ENCODE data around the gene RND2.

RND2 gene

GRCh38 chr17:43019418-43019817 lies 5.6 kb upstream of the RND2 start:
- no CpG with 5 or more reads among the region's 7 CpGs for WGBS (ENCODE audit: extremely low coverage, insufficient coverage, insufficient read length)
- no peak for DNase-seq
- no peak overlapping the region for H3K18ac ChIP-seq (ENCODE audit: low read length)
- no peak overlapping the region for H2AFZ ChIP-seq (ENCODE audit: insufficient read depth, low read length, poor library complexity)
- H3K4me3 ChIP-seq (ENCODE audit: low read depth, low read length): no peak overlapping the region
- peaks cover 11% of the 10 kb centered on the region for H3K79me2 ChIP-seq (ENCODE audit: control insufficient read depth, insufficient read depth, low read length, poor library complexity)
- H3K23ac ChIP-seq (ENCODE audit: low read length): no peak overlapping the region
- peaks cover 34 to 42% of the 10 kb centered on the region in 2 experiments for H3K36me3 ChIP-seq (ENCODE audit: control insufficient read depth in 1 of 2, insufficient read depth in 2 of 2, low read length in 2 of 2)
- H3K14ac ChIP-seq (ENCODE audit: low read length): no peak overlapping the region
- no peak overlapping the region for H3K27ac ChIP-seq (ENCODE audit: low read depth, low read length)
- peak overlapping the region; percentile 3 for H4K8ac ChIP-seq (ENCODE audit: low read depth, low read length)
- no peak overlapping the region for H2BK12ac ChIP-seq (ENCODE audit: low read length)
- no peak overlapping the region for H2BK5ac ChIP-seq (ENCODE audit: low read depth, low read length, poor library complexity)
- H3K4ac ChIP-seq (ENCODE audit: low read depth, low read length): peak overlapping the region; percentile 24
- no peak overlapping the region for H4K12ac ChIP-seq (ENCODE audit: low read depth, low read length)
- H3K79me1 ChIP-seq (ENCODE audit: low read length): peaks cover 14% of the 10 kb centered on the region
- H3K9me3 ChIP-seq (ENCODE audit: insufficient read depth, low read depth, low read length): peaks cover 2% of the 10 kb centered on the region
- peaks cover 14 to 20% of the 10 kb centered on the region in 2 experiments for H3K4me1 ChIP-seq (ENCODE audit: control insufficient read depth in 1 of 2, insufficient read depth in 2 of 2, low read length in 2 of 2)
- H2AK5ac ChIP-seq (ENCODE audit: low read length): no peak overlapping the region
- H3K4me2 ChIP-seq (ENCODE audit: low read length): peak overlapping the region; percentile 11
- H3K9ac ChIP-seq (ENCODE audit: low read length): no peak overlapping the region
- H2BK120ac ChIP-seq (ENCODE audit: insufficient read depth, low read length, poor library complexity): no peak overlapping the region
- no peak overlapping the region for H4K91ac ChIP-seq (ENCODE audit: low read depth, low read length)
- H3K27me3 ChIP-seq (ENCODE audit: insufficient read depth, low read length): no peaks in the 10 kb centered on the region

DNA sequence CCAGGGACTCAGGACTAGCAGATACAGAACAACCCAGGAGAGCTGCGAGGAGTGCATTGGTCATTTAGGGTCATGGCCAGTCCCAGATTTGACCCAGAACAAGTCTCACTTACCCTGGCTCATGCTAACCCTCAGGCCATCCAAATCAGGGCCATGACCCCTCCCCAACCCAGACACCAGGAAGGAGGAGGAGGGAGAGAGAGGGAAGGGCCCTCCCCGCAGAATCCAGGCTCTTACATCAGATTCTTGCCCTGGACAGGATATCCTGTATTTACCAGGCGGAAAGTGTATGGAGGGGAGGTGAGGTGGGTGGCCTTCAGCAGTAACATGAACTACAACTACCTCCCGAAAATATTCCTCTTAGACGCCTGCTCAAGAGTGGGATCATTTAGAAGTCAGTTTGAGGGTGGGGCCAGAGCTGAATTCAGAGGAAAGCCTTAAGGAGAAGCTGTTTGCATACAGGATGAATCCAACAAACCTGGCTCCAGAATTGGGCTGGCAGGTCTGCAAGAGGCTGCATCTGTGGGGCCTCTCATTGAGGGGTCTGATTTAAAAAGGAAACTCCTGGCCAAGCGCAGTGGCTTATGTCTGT lies 4.9 kb upstream of the RND2 start:
- H3K4me3 ChIP-seq (ENCODE audit: low read depth, low read length): no peak overlapping the region
- H3K79me2 ChIP-seq (ENCODE audit: control insufficient read depth, insufficient read depth, low read length, poor library complexity): peaks cover 11% of the 10 kb centered on the region
- H2BK12ac ChIP-seq (ENCODE audit: low read length): no peak overlapping the region
- H3K27me3 ChIP-seq (ENCODE audit: insufficient read depth, low read length): no peaks in the 10 kb centered on the region
- H2BK5ac ChIP-seq (ENCODE audit: low read depth, low read length, poor library complexity): no peak overlapping the region
- H3K4me1 ChIP-seq (ENCODE audit: control insufficient read depth in 1 of 2, insufficient read depth in 2 of 2, low read length in 2 of 2): peaks cover 14 to 20% of the 10 kb centered on the region in 2 experiments
- peak overlapping the region; percentile 11 for H3K4me2 ChIP-seq (ENCODE audit: low read length)
- peak overlapping the region; percentile 17 for H4K8ac ChIP-seq (ENCODE audit: low read depth, low read length)
- H3K27ac ChIP-seq (ENCODE audit: low read depth, low read length): peak overlapping the region; percentile 2
- no peak overlapping the region for H2BK120ac ChIP-seq (ENCODE audit: insufficient read depth, low read length, poor library complexity)
- peak overlapping the region; percentile 20 for H4K91ac ChIP-seq (ENCODE audit: low read depth, low read length)
- no CpG with 5 or more reads among the region's 6 CpGs for WGBS (ENCODE audit: extremely low coverage, insufficient coverage, insufficient read length)
- no peak overlapping the region for H4K12ac ChIP-seq (ENCODE audit: low read depth, low read length)
- H2AFZ ChIP-seq (ENCODE audit: insufficient read depth, low read length, poor library complexity): no peak overlapping the region
- H3K4ac ChIP-seq (ENCODE audit: low read depth, low read length): peak overlapping the region; percentile 13
- no peak overlapping the region for H3K9ac ChIP-seq (ENCODE audit: low read length)
- H3K79me1 ChIP-seq (ENCODE audit: low read length): peaks cover 14% of the 10 kb centered on the region
- H3K36me3 ChIP-seq (ENCODE audit: control insufficient read depth in 1 of 2, insufficient read depth in 2 of 2, low read length in 2 of 2): peaks cover 27 to 35% of the 10 kb centered on the region in 2 experiments
- peaks cover 2% of the 10 kb centered on the region for H3K9me3 ChIP-seq (ENCODE audit: insufficient read depth, low read depth, low read length)
- H3K18ac ChIP-seq (ENCODE audit: low read length): no peak overlapping the region
- H3K14ac ChIP-seq (ENCODE audit: low read length): no peak overlapping the region
- no peak overlapping the region for H3K23ac ChIP-seq (ENCODE audit: low read length)
- no peak for DNase-seq
- no peak overlapping the region for H2AK5ac ChIP-seq (ENCODE audit: low read length)

DNA sequence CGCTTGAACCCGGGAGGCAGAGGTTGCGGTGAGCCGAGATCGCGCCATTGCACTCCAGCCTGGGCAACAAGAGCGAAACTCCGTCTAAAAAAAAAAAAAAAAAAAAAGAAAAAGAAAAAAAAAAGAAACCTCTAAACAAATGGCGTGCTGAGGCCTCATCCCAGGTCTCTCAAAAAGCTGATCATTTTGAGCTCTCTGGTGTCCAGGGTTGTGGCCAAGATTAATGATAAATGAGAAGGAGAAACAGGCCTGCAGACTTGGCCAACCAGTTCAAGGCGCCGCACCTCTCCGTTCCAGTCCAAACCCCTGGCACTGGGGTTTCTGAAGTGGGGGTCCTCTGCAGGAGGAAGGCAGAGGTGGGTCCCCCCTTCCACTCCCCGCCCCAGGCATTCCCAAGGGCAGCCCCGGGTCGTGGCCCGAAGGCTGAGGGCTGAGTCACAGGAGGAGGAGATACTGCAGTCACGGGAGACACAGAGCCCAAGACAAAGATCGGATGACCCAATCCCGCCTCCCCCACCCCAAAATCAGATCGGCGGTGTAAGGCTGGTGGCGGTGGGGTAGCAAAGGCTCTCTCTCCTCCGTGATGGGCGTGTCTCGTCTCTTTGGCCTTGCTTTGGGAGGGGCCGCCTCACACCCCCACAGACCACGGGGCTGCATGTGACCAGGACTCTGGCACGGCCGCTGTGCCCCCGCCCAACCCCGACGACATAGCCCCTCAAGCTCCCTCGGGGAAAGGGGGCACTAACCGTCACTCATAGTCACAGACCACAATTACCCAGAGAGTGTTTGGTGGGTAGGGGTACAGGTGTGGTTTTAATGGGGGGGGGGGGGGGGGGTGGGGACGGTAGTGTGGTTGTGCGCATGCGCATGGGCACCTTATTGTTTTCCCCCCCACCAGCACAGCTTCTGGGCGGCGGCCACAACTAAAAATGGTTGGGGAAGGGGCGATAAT lies 4.0 kb upstream of the RND2 start:
- H2BK12ac ChIP-seq (ENCODE audit: low read length): peak overlapping the region; percentile 81
- H2BK120ac ChIP-seq (ENCODE audit: insufficient read depth, low read length, poor library complexity): peak overlapping the region; percentile 73
- peaks cover 18 to 25% of the 10 kb centered on the region in 2 experiments for H3K36me3 ChIP-seq (ENCODE audit: control insufficient read depth in 1 of 2, insufficient read depth in 2 of 2, low read length in 2 of 2)
- WGBS (ENCODE audit: extremely low coverage, insufficient coverage, insufficient read length): no CpG with 5 or more reads among the region's 40 CpGs
- H3K23ac ChIP-seq (ENCODE audit: low read length): no peak overlapping the region
- peak overlapping the region; percentile 55 for H4K12ac ChIP-seq (ENCODE audit: low read depth, low read length)
- no peaks in the 10 kb centered on the region for H3K27me3 ChIP-seq (ENCODE audit: insufficient read depth, low read length)
- H2AFZ ChIP-seq (ENCODE audit: insufficient read depth, low read length, poor library complexity): peak overlapping the region; percentile 73
- peak overlapping the region; percentile 94 for H3K14ac ChIP-seq (ENCODE audit: low read length)
- H3K4me3 ChIP-seq (ENCODE audit: low read depth, low read length): peak overlapping the region; percentile 100
- H3K4me2 ChIP-seq (ENCODE audit: low read length): peak overlapping the region; percentile 88
- H2BK5ac ChIP-seq (ENCODE audit: low read depth, low read length, poor library complexity): peak overlapping the region; percentile 76
- peaks cover 2% of the 10 kb centered on the region for H3K9me3 ChIP-seq (ENCODE audit: insufficient read depth, low read depth, low read length)
- H3K9ac ChIP-seq (ENCODE audit: low read length): peak overlapping the region; percentile 95
- H2AK5ac ChIP-seq (ENCODE audit: low read length): peak overlapping the region; percentile 44
- peak overlapping the region; percentile 92 for H4K91ac ChIP-seq (ENCODE audit: low read depth, low read length)
- peak overlapping the region; percentile 91 for H3K18ac ChIP-seq (ENCODE audit: low read length)
- peaks cover 14% of the 10 kb centered on the region for H3K79me1 ChIP-seq (ENCODE audit: low read length)
- H3K4ac ChIP-seq (ENCODE audit: low read depth, low read length): peak overlapping the region; percentile 94
- H3K4me1 ChIP-seq (ENCODE audit: control insufficient read depth in 1 of 2, insufficient read depth in 2 of 2, low read length in 2 of 2): peaks cover 14 to 24% of the 10 kb centered on the region in 2 experiments
- DNase-seq: peak; percentile 38 to 59
- H4K8ac ChIP-seq (ENCODE audit: low read depth, low read length): peak overlapping the region; percentile 81
- H3K27ac ChIP-seq (ENCODE audit: low read depth, low read length): peak overlapping the region; percentile 81
- H3K79me2 ChIP-seq (ENCODE audit: control insufficient read depth, insufficient read depth, low read length, poor library complexity): peaks cover 11% of the 10 kb centered on the region

GRCh38 chr17:43021741-43022512 lies 3.1 kb upstream of the RND2 start, which contains the start of gene VAT1:
Gene VAT1 (minus strand): TSS chr17:43022385. CDS start chr17:43022322, 63 bp downstream.
- Histone ChIP-seq H2BK120ac (ENCODE audit: insufficient read depth, low read length, poor library complexity) (peak within 1 kb of the TSS; percentile 73), H3K23ac (ENCODE audit: low read length) (peak within 1 kb of the TSS; percentile 82), H3K14ac (ENCODE audit: low read length) (peak within 1 kb of the TSS; percentile 94), H3K9ac (ENCODE audit: low read length) (peak within 1 kb of the TSS; percentile 95), H3K79me1 (ENCODE audit: low read length) (peaks cover 14% of the 10 kb centered on the region), H3K9me3 (ENCODE audit: insufficient read depth, low read depth, low read length) (peaks cover 2% of the 10 kb centered on the region), H3K27me3 (ENCODE audit: insufficient read depth, low read length) (no peaks in the 10 kb centered on the region), H3K27ac (ENCODE audit: low read depth, low read length) (peak within 1 kb of the TSS; percentile 81), H4K8ac (ENCODE audit: low read depth, low read length) (peak within 1 kb of the TSS; percentile 81), H3K4ac (ENCODE audit: low read depth, low read length) (peak within 1 kb of the TSS; percentile 94), H2BK5ac (ENCODE audit: low read depth, low read length, poor library complexity) (peak within 1 kb of the TSS; percentile 76), H3K18ac (ENCODE audit: low read length) (peak within 1 kb of the TSS; percentile 91), H4K91ac (ENCODE audit: low read depth, low read length) (peak within 1 kb of the TSS; percentile 92), H3K4me3 (ENCODE audit: low read depth, low read length) (peak within 1 kb of the TSS; percentile 100), H3K4me2 (ENCODE audit: low read length) (peak within 1 kb of the TSS; percentile 88), H3K79me2 (ENCODE audit: control insufficient read depth, insufficient read depth, low read length, poor library complexity) (peaks cover 11% of the 10 kb centered on the region), H4K12ac (ENCODE audit: low read depth, low read length) (peak within 1 kb of the TSS; percentile 55), H2BK12ac (ENCODE audit: low read length) (peak within 1 kb of the TSS; percentile 81), H3K4me1 (ENCODE audit: control insufficient read depth in 1 of 2, insufficient read depth in 2 of 2, low read length in 2 of 2) (peaks cover 14 to 24% of the 10 kb centered on the region in 2 experiments), H2AK5ac (ENCODE audit: low read length) (peak within 1 kb of the TSS; percentile 69), H3K36me3 (ENCODE audit: control insufficient read depth in 1 of 2, insufficient read depth in 2 of 2, low read length in 2 of 2) (peaks cover 12 to 19% of the 10 kb centered on the region in 2 experiments), H2AFZ (ENCODE audit: insufficient read depth, low read length, poor library complexity) (peak within 1 kb of the TSS; percentile 73)
- WGBS (ENCODE audit: extremely low coverage, insufficient coverage, insufficient read length): no CpG with 5 or more reads among the region's 80 CpGs
- peak; percentile 83 to 89 for DNase-seq
